Left colon (tissue), 2 donors: ENCODE results near the gene DNM2. TPM values are rescaled to one million over a fixed set of nuclear protein-coding genes. Genes with fewer than 3 reads are reported as not detected.
"Not testable (repeated sequence)": the region's sequence is repeated elsewhere in the genome, so short reads cannot be mapped to it uniquely, and the experiment has no call there.

Experiments used
- ATAC-seq: fragments of 200-7000 bp; cut with Tn5 transposase; one replicate; pipeline ENCODE4 v1.9.1; 2020; ENCODE audit warnings: mild to moderate bottlenecking, moderate library complexity
- DNase-seq, 2 donors: peaks; one replicate each; pipeline ENCODE4 v3.0.0-alpha.2; 2020
- intact Hi-C, 2 donors: fragments of 100-400 bp; cut with DNase I in 1 of 2; cut with micrococcal nuclease in 1 of 2; formaldehyde crosslinking; loops; one replicate each; pipeline versions ENCODE4 v1.11.2 to v1.14.0; 2022; cut with DNase I, micrococcal nuclease
- total RNA-seq, 2 donors: library from RNA; stranded (reverse); fragmentation: NEBNext Ultra II Directional; extraction: Animal tissue kit (Norgen Biotek cat#: 25700); gene quantifications; one replicate each; pipeline ENCODE4 v1.2.1, GENCODE V29; 2021
- donor health status: DM: no; HTN: no; CAD: no.
- donor health status: DM: yes; HTN: yes; CAD: no.

DNM2 gene
- total RNA-seq, 2 donors from 2014 or later: 446 to 618 TPM

- ATAC-seq, intact Hi-C loops, DNase-seq: not testable (repeated sequence)
Observed at GRCh38 chr19:10746437-10746836, 28.6 kb downstream of the DNM2 start.

GRCh38 chr19:10747271-10747670 lies 29.4 kb downstream of the DNM2 start:
- intact Hi-C loops: no loop called here
- DNase-seq: peak; percentile 81 to 92
- ATAC-seq: peak; percentile 41

- peak; percentile 5 for ATAC-seq
- peak; percentile 50 to 66 for DNase-seq
- intact Hi-C loops: no loop called here
Observed at GRCh38 chr19:10747674-10748073, 29.8 kb downstream of the DNM2 start.

- intact Hi-C loops: no loop called here
- no peak for DNase-seq
- ATAC-seq: no peak
Observed at GRCh38 chr19:10748195-10748926, 30.5 kb downstream of the DNM2 start.

- DNase-seq (peak; percentile 84 to 95), ATAC-seq (peak; percentile 45)
- intact Hi-C loops: no loop called here
Observed at GRCh38 chr19:10748927-10749434, 31.1 kb downstream of the DNM2 start.

- peak; percentile 81 to 94 for DNase-seq
- intact Hi-C loops: no loop called here
- peak; percentile 44 for ATAC-seq
Observed at GRCh38 chr19:10749435-10750384, 31.8 kb downstream of the DNM2 start.

GRCh38 chr19:10751109-10751953 lies 33.5 kb downstream of the DNM2 start:
- DNase-seq (peak; percentile 63 to 76), ATAC-seq (peak; percentile 47)
- intact Hi-C loops: no loop called here

- intact Hi-C loops: no loop called here
- DNase-seq: no peak
- ATAC-seq: no peak
Observed at GRCh38 chr19:10752237-10752912, 34.5 kb downstream of the DNM2 start.

GRCh38 chr19:10752913-10753704 lies 35.2 kb downstream of the DNM2 start:
- DNase-seq (no peak), ATAC-seq (no peak)
- intact Hi-C loops: no loop called here

- no peak for DNase-seq
- intact Hi-C loops: no loop called here
- no peak for ATAC-seq
Observed at GRCh38 chr19:10756371-10756770, 38.5 kb downstream of the DNM2 start.

- no peak for ATAC-seq
- no peak for DNase-seq
- intact Hi-C loops: no loop called here
Observed at GRCh38 chr19:10756791-10757190, 38.9 kb downstream of the DNM2 start.

- DNase-seq, intact Hi-C loops, ATAC-seq: not testable (repeated sequence)
Observed at GRCh38 chr19:10758050-10758449, 40.2 kb downstream of the DNM2 start.

- intact Hi-C loops: no loop called here
- DNase-seq (no peak), ATAC-seq (no peak)
Observed at GRCh38 chr19:10758978-10759377, 41.1 kb downstream of the DNM2 start.

- ATAC-seq (peak; percentile 18), DNase-seq (no peak)
- intact Hi-C loops: no loop called here
Observed at GRCh38 chr19:10760273-10760944, 42.5 kb downstream of the DNM2 start.

- DNase-seq (peak; percentile 77 to 79), ATAC-seq (peak; percentile 10)
- intact Hi-C loops: no loop called here
Observed at GRCh38 chr19:10761443-10762250, 43.8 kb downstream of the DNM2 start.

GRCh38 chr19:10762656-10763055 lies 44.8 kb downstream of the DNM2 start:
- intact Hi-C loops: no loop called here
- ATAC-seq (peak; percentile 45), DNase-seq (peak; percentile 84 to 91)
